Ascending aorta (tissue), 2 donors: ENCODE data around the gene RNF112. TPM values are rescaled to one million over a fixed set of nuclear protein-coding genes. Genes with fewer than 3 reads are reported as not detected.

Experiments used
- DNase-seq, 2 donors: peaks; one replicate each; pipeline ENCODE4 v3.0.0-alpha.2; 2019; ENCODE audit warnings: low spot score in 2 of 2
- H3K27ac ChIP-seq, 2 donors: fragments of 200-600 bp; sonication (generic); one replicate each; pipeline ENCODE4 v1.5.1; 2016 to 2017; ENCODE audit warnings: mild to moderate bottlenecking in 1 of 2
- H3K27me3 ChIP-seq: fragments of 200-600 bp; sonication (generic); one replicate; pipeline ENCODE4 v1.5.1; 2017
- H3K36me3 ChIP-seq, 2 donors: fragments of 200-600 bp; sonication (generic); one replicate each; pipeline ENCODE4 v1.5.1; 2016
- H3K4me1 ChIP-seq, 2 donors: fragments of 200-600 bp; sonication (generic); one replicate each; pipeline ENCODE4 v1.5.1; 2016 to 2017; ENCODE audit warnings: mild to moderate bottlenecking in 1 of 2
- H3K4me3 ChIP-seq, 2 donors: fragments of 200-600 bp; sonication (generic); one replicate each; pipeline ENCODE4 v1.5.1; 2016 to 2017; ENCODE audit warnings: mild to moderate bottlenecking in 1 of 2
- H3K9me3 ChIP-seq, 2 donors: fragments of 200-600 bp; sonication (generic); one replicate each; pipeline ENCODE4 v1.5.1; 2016
- intact Hi-C: fragments of 100-400 bp; cut with DNase I; formaldehyde crosslinking; loops from one replicate; pipeline ENCODE4 v1.15.1; 2023
- total RNA-seq: library from RNA; depleted of rRNA; stranded (reverse); fragments of >200 nt; gene quantifications from one replicate; pipeline ENCODE4 v1.1.0, GENCODE V29; 2016
- TF ChIP-seq, protein P1 (sequence below), 3 experiments: fragments of 200-600 bp in 2 of 3; fragments of 450-650 bp in 1 of 3; sonication (generic) in 2 of 3; IDR thresholded peaks; one replicate each; pipeline ENCODE4 v1.5.1; 2016 to 2019; ENCODE audit warnings: antibody characterized with exemption in 3 of 3, mild to moderate bottlenecking in 1 of 3, moderate library complexity in 1 of 3

Gene RNF112
- total RNA-seq, 1 donor from 2014 or later: 0.53 TPM

DNA sequence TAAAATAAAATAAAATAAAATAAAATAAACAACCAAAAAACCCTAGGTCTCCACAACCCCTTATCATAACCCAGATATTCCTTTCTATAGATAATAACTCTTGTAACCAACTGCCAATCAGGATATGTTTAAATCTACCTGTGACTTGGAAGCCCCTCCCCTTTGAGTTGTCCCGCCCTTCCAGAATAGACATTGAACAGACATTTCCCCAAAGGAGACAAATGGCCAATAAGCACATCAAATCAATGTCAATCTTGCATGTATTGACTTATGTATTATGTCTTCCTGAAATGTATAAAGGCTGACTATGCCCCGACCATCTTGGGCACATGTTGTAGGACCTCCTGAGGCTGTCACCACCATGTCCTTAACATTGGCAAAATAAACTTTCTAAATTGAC lies 34.2 kb upstream of the RNF112 start:
- H3K36me3 ChIP-seq: peaks cover 17 to 18% of the 10 kb centered on the region in 2 donors
- intact Hi-C loops: loop anchor here (1.0 kb wide), 2 partner anchors 15 to 70 kb away; partner anchors contain the start of gene B9D1
- DNase-seq: no peak

DNA sequence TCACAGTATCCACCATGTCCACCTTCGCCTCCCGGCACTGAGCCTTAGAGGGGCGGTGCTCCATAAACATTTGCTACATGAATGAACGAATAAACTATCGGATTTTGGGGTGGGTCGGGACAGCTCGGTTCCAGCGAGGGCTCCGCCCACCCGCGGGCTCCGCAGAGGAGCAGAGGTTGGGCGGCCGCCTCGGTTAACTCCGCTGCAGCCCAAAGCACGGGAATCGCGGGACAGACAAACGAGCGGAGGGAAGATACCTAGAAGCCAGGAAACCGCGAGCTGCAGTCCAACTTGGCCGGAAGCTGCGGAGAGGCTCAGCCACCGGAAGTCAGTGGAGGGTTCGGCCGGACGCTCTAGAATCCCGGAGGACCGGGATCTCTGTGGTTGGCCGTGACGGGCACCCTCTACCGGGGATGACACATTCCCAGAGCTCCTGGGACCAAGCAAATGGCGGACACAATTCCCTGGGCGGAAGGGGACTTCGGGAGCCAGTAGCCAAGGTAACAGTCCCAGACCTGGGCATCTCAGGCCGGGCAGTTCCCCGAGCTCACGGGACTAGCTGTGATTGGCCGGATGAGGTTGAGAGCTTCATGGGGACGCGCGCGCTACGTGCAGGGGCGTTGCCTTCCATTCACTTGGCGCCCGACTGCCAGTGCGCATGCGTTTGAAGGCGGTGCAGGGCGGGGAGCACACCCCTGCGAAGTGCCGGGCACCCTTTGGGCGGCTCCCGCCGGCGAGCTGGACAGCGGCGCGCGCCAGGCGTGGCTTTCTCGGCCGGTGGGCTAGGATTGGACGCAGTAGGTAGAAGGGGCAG lies 33.2 kb upstream of the RNF112 start:
- peak; percentile 95 to 99 for DNase-seq
- H3K4me1 ChIP-seq: peaks cover 3 to 15% of the 10 kb centered on the region in 2 donors

More for the DNA sequence above, 34.2 kb upstream of the RNF112 start:
- peak overlapping the region; percentile 81 to 98 for H3K4me3 ChIP-seq
- H3K9me3 ChIP-seq: no peaks in the 10 kb centered on the region
- no peaks in the 10 kb centered on the region for H3K27me3 ChIP-seq
- TF ChIP-seq, protein P1, sequence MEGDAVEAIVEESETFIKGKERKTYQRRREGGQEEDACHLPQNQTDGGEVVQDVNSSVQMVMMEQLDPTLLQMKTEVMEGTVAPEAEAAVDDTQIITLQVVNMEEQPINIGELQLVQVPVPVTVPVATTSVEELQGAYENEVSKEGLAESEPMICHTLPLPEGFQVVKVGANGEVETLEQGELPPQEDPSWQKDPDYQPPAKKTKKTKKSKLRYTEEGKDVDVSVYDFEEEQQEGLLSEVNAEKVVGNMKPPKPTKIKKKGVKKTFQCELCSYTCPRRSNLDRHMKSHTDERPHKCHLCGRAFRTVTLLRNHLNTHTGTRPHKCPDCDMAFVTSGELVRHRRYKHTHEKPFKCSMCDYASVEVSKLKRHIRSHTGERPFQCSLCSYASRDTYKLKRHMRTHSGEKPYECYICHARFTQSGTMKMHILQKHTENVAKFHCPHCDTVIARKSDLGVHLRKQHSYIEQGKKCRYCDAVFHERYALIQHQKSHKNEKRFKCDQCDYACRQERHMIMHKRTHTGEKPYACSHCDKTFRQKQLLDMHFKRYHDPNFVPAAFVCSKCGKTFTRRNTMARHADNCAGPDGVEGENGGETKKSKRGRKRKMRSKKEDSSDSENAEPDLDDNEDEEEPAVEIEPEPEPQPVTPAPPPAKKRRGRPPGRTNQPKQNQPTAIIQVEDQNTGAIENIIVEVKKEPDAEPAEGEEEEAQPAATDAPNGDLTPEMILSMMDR (IDR thresholded peaks at IDR 0.05): no peak
- peaks cover 3 to 10% of the 10 kb centered on the region in 2 donors for H3K4me1 ChIP-seq
- H3K27ac ChIP-seq: peak overlapping the region; percentile 93 to 98

DNA sequence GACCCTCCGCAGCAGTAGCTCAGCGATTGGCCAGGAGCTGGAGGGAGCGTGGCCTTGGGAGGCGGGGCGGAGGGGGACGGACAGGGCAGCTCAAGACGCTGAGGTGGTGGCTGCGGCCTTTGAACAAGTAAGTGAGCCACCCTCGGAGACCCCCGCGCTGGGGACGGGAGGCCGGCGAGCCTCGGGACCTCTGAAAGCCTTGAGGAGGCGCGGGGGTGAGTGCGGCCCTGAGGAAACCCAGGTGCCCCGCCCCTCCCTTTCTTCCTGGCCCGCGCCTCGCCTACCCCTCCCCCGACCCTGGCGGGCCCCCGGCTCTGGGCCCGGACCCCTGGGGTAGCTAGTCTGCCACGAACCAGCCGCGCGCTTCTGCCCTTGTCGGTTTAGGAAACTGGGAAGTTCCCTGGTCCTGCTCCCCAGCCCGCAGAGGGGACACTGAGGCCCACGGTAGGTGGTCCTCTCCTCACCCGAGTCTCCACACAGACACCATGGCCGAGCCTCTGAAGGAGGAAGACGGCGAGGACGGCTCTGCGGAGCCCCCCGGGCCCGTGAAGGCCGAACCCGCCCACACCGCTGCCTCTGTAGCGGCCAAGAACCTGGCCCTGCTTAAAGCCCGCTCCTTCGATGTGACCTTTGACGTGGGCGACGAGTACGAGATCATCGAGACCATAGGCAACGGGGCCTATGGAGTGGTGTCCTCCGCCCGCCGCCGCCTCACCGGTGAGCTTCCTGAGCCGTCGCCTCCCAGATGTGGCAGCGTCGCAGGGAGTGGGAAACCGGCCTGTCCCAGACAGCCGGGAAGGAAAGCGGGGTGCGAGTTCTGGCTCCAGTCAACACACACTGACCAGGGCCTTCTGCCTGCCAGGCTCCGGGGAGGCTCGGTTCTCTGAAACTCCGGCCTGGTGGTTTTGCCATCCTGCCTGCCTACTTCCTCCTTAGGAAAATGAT lies 32.3 kb upstream of the RNF112 start, which contains the start of gene MAPK7:
MAPK7 (plus strand) TSS at position 83 of the 945 bp plus-strand sequence; CDS start at position 486, 403 bp downstream.
- intact Hi-C loops: loop anchor here (1.0 kb wide), 2 partner anchors 20 to 129 kb away; no protein-coding TSS in a partner anchor
- H3K36me3 ChIP-seq: peaks cover 31 to 37% of the 10 kb centered on the region in 2 donors
- DNase-seq: no peak
- TF ChIP-seq, protein P1 (IDR thresholded peaks at IDR 0.05): no peak
- peak within 1 kb of the TSS; percentile 93 to 98 for H3K27ac ChIP-seq
- H3K4me3 ChIP-seq: peak within 1 kb of the TSS; percentile 81 to 98
- H3K9me3 ChIP-seq: no peaks in the 10 kb centered on the region
- H3K27me3 ChIP-seq: no peaks in the 10 kb centered on the region
- H3K4me1 ChIP-seq: peaks cover 3 to 21% of the 10 kb centered on the region in 2 donors

More for the DNA sequence above, 33.2 kb upstream of the RNF112 start:
- H3K36me3 ChIP-seq: peaks cover 22 to 28% of the 10 kb centered on the region in 2 donors
- H3K9me3 ChIP-seq: no peaks in the 10 kb centered on the region
- H3K27me3 ChIP-seq: no peaks in the 10 kb centered on the region
- H3K4me3 ChIP-seq: peak overlapping the region; percentile 81 to 98
- H3K27ac ChIP-seq: peak overlapping the region; percentile 93 to 98
- intact Hi-C loops: loop anchor here (1.0 kb wide), 4 partner anchors 16 to 129 kb away; partner anchors contain the start of gene B9D1
- TF ChIP-seq, protein P1 (IDR thresholded peaks at IDR 0.05): peak in 1 of 3 experiments; percentile 10

DNA sequence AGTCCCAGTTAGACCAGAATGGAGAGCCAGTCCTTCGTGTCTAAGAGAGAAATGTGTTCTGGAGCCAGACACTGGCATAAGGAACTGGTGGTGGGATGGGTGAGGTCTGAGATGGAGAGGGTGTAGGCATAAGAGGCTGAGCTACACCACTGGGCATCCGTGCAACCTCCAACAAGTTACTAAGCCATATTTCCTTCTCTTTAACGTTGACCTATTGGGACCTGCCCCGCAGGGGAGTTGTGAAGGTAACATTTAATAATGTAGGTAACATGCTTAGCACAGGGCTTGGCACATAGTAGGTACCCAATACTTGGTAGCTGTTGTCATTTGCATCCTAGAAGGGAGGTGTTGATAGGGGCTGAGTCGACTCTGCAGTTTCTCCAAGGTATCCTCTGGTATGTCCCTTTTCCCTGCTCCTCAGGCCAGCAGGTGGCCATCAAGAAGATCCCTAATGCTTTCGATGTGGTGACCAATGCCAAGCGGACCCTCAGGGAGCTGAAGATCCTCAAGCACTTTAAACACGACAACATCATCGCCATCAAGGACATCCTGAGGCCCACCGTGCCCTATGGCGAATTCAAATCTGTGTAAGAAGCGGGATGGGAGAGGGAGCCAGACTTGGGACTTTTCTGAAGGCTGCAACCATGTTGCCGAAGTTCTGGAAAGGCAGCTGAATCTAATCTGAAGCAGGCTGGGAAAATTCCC lies 31.5 kb upstream of the RNF112 start:
- H3K4me3 ChIP-seq: peak overlapping the region; percentile 81 to 98
- H3K4me1 ChIP-seq: peaks cover 3 to 29% of the 10 kb centered on the region in 2 donors
- H3K9me3 ChIP-seq: no peaks in the 10 kb centered on the region
- H3K27me3 ChIP-seq: no peaks in the 10 kb centered on the region
- intact Hi-C loops: no loop called here
- DNase-seq: no peak
- peak overlapping the region; percentile 93 to 98 for H3K27ac ChIP-seq
- peaks cover 32 to 40% of the 10 kb centered on the region in 2 donors for H3K36me3 ChIP-seq
- TF ChIP-seq, protein P1 (IDR thresholded peaks at IDR 0.05): no peak
